Measurements from ENCODE around the gene CHRDL2. TPM values are rescaled to one million over a fixed set of nuclear protein-coding genes. Genes with fewer than 3 reads are reported as not detected.

Gene CHRDL2
- total RNA-seq, result under 1 TPM in 2 of 4 donors, not detected in 2; 0.19 to 0.97 TPM

DNA sequence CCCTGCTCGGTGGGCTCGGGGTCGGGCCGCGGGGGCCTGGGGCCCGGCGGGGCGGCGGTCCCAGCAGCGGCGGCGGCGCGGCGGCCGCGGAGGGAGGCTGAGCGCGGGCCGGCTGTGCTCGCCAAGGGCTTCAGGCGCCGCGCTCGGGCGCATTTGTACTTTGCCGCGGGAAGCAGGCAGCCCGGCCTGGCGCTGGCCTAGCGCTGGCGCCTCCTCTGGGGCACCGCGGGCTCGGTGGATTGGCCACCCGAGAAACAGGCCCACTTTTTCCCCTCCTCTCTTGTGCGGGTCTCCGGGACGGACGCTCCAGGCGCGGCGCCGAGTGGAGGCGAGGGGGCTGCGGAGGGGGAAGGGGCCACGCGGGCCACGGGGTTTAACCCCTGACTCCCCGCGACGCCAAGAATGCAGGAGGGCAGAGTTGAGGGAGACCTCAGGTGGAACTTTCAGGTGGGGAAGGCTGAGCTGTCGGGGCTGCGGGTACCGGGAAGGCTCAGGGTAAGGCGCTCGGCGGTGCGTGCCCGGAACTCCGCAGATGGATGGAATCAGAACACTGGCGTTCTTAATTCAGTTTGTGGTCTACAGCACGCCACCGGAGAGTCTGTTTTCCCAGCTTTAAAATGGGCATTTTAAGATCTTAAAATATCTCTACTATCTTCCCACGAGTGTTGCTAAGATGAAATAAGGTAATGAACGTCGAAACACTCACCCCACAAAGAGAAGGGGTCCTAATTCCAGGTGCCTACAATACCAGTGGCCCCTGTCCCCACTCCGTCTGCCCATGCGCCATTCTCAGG lies at the start of gene CHRDL2:
TSS of gene CHRDL2 (minus strand) at position 126 of the 794 bp plus-strand sequence. CDS start 538 bp downstream, outside the sequence.
- Histone ChIP-seq H3K27ac (peak within 1 kb of the TSS in 1 of 4 donors; percentile 28), H3K36me3 (no peaks in the 10 kb centered on the region), H3K9me3 (no peaks in the 10 kb centered on the region), H3K4me3 (peak within 1 kb of the TSS in 3 of 4 donors; percentile 24 to 63 (median 40)), H3K4me1 (peaks cover 0 to 20% (median 4%) of the 10 kb centered on the region in 3 donors), H3K27me3 (peaks cover 0 to 66% (median 8%) of the 10 kb centered on the region in 4 donors)
- 44 to 60% methylated on average over 17 to 20 of the region's 69 CpGs for WGBS, 2 donors
- DNase-seq, result no peak
- no peak for TF ChIP-seq CTCF (IDR thresholded peaks at IDR 0.05)
- TF ChIP-seq POLR2A (IDR thresholded peaks at IDR 0.05), result no peak
- intact Hi-C loops (cut with DNase I), result no loop called here

DNA sequence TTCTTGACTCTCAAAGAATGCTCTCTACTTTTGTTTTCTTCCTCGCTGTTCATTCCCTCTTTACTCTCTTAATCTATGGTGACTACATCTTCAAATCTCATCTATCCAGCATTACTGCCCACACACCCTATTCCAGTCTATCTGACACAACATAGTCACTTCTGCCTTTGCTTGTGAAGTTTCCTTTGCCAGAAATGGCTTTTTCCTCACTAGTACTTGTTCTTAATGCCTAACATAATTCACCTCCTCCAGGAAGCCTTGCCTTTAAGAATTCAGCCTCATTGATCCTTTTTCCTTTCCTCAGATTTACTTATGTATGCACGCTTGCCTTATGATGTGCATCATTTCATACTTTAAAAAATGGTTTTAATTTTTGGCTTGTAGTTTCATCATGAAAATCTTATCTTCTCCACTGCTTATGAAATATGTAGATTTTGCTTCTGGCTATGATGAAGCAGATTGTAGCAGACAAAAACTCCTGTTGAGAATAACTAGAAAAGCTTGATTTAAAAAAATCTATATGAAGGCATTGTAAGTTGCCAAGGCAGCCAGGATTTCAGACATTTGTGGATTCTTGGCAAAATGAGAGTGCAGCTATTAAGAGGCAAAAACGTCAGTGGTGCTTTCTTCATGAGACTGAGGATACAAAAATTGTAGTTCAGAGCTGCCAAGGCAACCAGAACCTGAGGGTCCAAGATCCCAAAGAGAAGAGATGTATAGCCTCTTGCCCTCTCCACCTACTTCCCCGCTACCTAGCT lies 49.2 kb upstream of the CHRDL2 start:
- no peak overlapping the region for H3K27ac ChIP-seq
- TF ChIP-seq CTCF (IDR thresholded peaks at IDR 0.05) (no peak), POLR2A (IDR thresholded peaks at IDR 0.05) (no peak)
- H3K36me3 ChIP-seq, result no peaks in the 10 kb centered on the region
- no peaks in the 10 kb centered on the region for H3K27me3 ChIP-seq
- DNase-seq, result no peak
- no peaks in the 10 kb centered on the region for H3K9me3 ChIP-seq
- H3K4me1 ChIP-seq, result peaks cover 13 to 70% (median 25%) of the 10 kb centered on the region in 3 donors
- WGBS, 2 donors, result 74 to 83% methylated on average over 4 of the region's 4 CpGs
- intact Hi-C loops (cut with DNase I), result no loop called here
- H3K4me3 ChIP-seq, result no peak overlapping the region

GRCh38 chr11:74778581-74778980 lies 47.4 kb upstream of the CHRDL2 start:
- Histone ChIP-seq H3K9me3 (no peaks in the 10 kb centered on the region), H3K4me3 (no peak overlapping the region), H3K4me1 (peaks cover 11 to 57% (median 15%) of the 10 kb centered on the region in 3 donors), H3K27ac (no peak overlapping the region), H3K36me3 (no peaks in the 10 kb centered on the region), H3K27me3 (no peaks in the 10 kb centered on the region)
- intact Hi-C loops (cut with DNase I), result no loop called here
- WGBS, 2 donors, result 94% methylated on average over 6 of the region's 6 CpGs
- TF ChIP-seq POLR2A (IDR thresholded peaks at IDR 0.05) (no peak), CTCF (IDR thresholded peaks at IDR 0.05) (no peak)
- no peak for DNase-seq

- Histone ChIP-seq H3K36me3 (no peaks in the 10 kb centered on the region), H3K4me1 (peaks cover 4 to 50% (median 8%) of the 10 kb centered on the region in 3 donors), H3K9me3 (no peaks in the 10 kb centered on the region), H3K27ac (peak overlapping the region in 2 of 4 donors; percentile 10 to 43), H3K4me3 (no peak overlapping the region), H3K27me3 (no peaks in the 10 kb centered on the region)
- intact Hi-C loops (cut with DNase I), result no loop called here
- WGBS, 2 donors, result 59 to 77% methylated on average over 4 of the region's 4 CpGs
- TF ChIP-seq CTCF (IDR thresholded peaks at IDR 0.05) (no peak), POLR2A (IDR thresholded peaks at IDR 0.05) (no peak)
- no peak for DNase-seq
Observed at GRCh38 chr11:74777877-74778276, 46.7 kb upstream of the CHRDL2 start.

GRCh38 chr11:74777038-74777437 lies 45.8 kb upstream of the CHRDL2 start:
- intact Hi-C loops (cut with DNase I), result no loop called here
- Histone ChIP-seq H3K36me3 (no peaks in the 10 kb centered on the region), H3K4me3 (no peak overlapping the region), H3K27me3 (no peaks in the 10 kb centered on the region), H3K4me1 (peaks cover 2 to 41% (median 3%) of the 10 kb centered on the region in 3 donors), H3K9me3 (no peaks in the 10 kb centered on the region), H3K27ac (peak overlapping the region in 2 of 4 donors; percentile 10 to 43)
- no peak for DNase-seq
- no peak for TF ChIP-seq POLR2A (IDR thresholded peaks at IDR 0.05)
- TF ChIP-seq CTCF (IDR thresholded peaks at IDR 0.05), result no peak
